ENCODE data around the gene LDB2. TPM values are rescaled to one million over a fixed set of nuclear protein-coding genes. Genes with fewer than 3 reads are reported as not detected.
A peak's percentile ranks its signal among the peaks of the same experiment; 100 is the strongest.
"Not testable (repeated sequence)": the region's sequence is repeated elsewhere in the genome, so short reads cannot be mapped to it uniquely, and the experiment has no call there.

LDB2 gene
- polyA plus RNA-seq, 12 donors, result 33.0 to 86.4 (median 49.0) TPM; not detected in 1

- no peak for DNase-seq
Observed at GRCh38 chr4:16655111-16655510, 243.3 kb downstream of the LDB2 start.

DNA sequence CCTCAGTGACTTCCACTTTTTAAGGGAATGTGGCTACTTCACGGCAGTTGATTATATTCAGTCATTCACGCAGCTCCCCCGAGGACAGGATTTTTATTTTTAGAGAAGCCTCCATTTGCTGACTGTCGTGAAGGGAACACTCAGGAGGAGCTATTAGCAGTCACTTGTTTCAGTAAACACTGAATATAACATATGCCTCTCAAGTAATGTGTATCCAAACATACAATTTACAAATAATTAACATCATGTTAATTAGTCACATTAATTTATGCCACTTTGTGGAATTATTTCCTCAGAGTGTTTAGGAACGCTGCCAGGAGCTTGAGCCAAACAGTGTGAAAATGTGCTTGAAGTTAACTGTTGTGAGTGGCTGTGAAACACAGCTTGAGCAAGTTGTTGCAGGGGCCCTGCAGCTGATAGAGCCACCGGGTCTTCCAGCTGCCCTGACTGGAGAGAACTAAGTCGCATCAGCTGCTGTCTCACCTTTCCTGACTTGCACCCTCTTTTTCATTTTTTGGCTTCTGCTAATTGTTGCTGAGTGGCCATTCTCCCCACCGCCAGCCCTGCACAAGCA lies 245.6 kb downstream of the LDB2 start:
- no peak for DNase-seq

- DNase-seq, result no peak
Observed at GRCh38 chr4:16646459-16646858, 252.0 kb downstream of the LDB2 start.

- DNase-seq, result no peak
Observed at GRCh38 chr4:16643893-16644292, 254.6 kb downstream of the LDB2 start.

DNA sequence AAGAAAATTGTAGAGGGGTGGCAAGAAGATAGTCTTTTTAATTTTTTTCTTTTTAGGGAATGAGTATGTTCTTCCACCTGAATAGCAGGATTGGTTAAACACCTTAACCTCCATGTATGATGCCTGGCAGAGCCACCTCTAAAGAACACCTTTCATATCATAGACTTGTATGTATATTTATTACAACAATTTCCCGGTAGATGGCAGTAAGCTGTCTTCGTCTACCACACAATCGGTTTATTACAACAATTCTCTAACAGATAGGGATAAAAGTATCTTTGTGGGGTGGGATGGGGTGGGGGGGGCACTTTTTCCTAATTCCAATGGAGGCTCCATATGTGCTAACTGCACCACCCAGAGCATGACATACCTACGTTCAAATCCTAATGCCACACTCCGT lies 255.5 kb downstream of the LDB2 start:
- DNase-seq, result no peak

DNA sequence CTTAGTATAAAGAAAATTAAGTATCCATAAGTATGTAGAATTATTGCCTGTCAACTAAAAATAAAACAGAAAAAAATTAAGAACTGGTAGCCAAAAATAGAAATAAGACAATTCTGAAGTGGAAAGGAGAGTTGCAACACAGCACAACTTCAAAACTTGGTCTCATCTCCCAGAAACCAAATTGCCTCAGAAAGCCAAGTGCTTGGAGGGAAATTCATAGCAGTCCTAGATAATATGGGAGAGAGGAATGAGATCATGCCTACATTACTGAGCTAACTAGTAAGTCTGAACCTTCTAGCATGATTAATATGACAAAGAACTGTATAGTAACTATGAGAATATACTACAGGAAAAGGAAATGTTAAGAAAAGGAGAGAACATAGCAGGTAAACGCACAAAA lies 256.5 kb downstream of the LDB2 start:
- DNase-seq, result no peak

GRCh38 chr4:16636912-16637630 lies 261.4 kb downstream of the LDB2 start:
- no peak for DNase-seq

GRCh38 chr4:16636304-16636703 lies 262.1 kb downstream of the LDB2 start:
- DNase-seq, result no peak

- DNase-seq, result not testable (repeated sequence)
Observed at GRCh38 chr4:16629274-16629673, 269.2 kb downstream of the LDB2 start.

- DNase-seq, result not testable (repeated sequence)
Observed at GRCh38 chr4:16628835-16629234, 269.6 kb downstream of the LDB2 start.

DNA sequence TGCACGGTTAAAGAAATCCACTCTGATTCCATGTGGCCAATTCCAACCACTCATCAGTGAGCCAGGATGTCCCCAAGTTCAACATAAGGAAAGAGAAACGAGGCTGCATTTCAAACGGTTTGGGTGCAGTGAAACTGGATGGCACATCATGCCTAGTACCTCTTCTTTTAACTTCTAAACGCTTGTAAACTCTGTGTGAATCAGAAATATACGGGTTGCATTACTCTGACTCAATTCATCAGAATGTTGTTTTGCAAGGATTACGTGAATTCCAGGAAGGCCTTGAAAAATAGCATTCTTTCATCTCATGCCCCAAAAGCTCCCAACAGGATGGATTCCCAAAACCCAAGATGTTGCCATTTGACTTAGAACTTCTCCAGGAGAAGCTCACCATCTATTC lies 270.4 kb downstream of the LDB2 start:
- DNase-seq, result no peak

DNA sequence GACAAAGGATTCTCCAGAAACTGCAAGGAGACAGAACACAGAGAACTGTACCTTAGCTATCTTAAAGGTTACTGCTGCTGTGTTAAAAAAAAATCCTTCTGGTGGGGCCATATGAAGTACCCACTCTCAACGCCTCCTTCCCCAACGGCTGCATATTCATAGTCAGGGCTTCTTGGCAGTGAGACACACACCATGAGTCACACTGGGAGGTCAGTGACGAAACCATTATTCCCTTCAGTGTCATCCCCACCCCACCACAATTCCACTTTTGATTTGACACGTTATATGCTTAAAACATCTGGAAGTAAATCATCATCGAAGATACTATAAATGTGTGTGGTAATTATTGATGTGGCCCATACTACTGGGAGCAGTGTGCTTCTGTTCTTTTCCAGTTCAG lies 271.5 kb downstream of the LDB2 start:
- DNase-seq, result no peak

DNA sequence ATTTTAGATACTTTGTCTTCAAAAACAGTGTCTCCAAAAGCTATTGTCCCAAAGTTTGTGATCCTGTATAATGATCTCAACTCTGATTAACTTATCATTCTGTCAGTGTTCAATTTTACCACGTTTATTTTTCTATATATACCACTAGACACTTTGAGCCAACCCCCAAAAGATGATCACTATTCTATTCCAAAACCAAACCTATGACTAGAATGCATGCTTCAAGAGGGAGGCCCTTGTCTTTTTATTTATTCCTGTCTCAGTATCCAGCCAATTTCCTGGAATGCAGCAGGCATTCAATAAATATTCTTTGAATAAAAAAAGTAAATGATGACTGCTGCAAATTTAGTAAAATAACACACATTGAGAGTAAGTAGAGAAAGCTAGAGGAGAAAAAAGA lies 275.6 kb downstream of the LDB2 start:
- no peak for DNase-seq

DNA sequence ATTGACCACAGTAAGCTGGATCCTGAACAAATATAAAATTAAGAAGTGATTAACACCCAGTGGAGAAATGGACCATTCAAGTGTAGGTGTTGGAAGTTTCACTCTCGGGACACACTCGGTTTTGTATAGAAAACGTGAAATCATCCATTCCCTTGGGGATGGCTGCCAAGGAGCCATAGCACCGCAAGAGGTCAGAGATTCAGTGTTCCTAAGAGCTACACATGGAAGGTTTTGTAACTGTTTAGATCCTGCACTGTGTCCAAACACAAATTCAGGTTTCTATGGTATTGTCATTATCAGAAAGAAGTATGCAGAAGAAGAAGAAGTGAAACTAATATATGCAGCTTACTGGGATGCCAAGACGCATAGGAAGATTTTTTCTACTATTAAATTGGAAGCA lies 281.0 kb downstream of the LDB2 start:
- no peak for DNase-seq

DNA sequence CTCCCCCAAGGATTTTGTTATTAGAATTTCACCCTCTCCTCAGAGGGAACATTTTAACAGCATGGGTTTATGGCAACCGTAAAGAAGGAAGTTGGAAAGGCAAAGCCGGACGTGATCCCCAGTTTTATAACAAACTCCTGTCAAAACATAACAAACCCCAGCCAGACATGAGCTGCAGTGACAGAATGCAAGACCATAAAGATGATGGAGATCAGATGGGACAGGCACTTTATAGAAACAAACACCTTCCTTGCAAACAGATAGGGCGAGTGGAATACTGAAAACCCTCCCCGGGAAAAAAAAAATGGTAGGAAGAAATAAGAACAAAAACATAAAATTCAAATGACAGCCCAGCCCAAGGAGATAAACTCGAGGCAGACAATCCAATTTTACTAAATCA lies 281.4 kb downstream of the LDB2 start:
- DNase-seq, result no peak

- DNase-seq, result no peak
Observed at GRCh38 chr4:16609170-16609758, 289.2 kb downstream of the LDB2 start.

- no peak for DNase-seq
Observed at GRCh38 chr4:16608611-16609125, 289.8 kb downstream of the LDB2 start.

DNA sequence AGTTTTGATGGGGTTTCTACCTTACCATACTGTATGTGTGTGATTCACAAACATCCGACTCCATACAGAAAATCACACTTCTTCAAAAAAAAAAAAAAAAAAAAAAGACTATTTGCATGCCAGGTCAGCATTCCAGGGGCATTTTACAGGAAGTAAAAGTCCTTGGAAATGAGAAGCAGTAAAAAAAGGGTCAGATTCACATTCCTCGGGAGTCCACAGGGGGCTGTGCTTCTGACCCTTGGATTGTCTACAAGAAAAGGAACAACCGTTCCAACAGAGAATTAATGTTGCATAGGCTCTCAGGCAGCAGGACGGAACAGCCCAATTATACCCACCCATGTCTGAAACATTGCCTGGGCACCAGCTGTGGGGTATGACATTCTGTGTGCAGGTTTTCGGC lies 290.3 kb downstream of the LDB2 start:
- DNase-seq, result peak; percentile 37

DNA sequence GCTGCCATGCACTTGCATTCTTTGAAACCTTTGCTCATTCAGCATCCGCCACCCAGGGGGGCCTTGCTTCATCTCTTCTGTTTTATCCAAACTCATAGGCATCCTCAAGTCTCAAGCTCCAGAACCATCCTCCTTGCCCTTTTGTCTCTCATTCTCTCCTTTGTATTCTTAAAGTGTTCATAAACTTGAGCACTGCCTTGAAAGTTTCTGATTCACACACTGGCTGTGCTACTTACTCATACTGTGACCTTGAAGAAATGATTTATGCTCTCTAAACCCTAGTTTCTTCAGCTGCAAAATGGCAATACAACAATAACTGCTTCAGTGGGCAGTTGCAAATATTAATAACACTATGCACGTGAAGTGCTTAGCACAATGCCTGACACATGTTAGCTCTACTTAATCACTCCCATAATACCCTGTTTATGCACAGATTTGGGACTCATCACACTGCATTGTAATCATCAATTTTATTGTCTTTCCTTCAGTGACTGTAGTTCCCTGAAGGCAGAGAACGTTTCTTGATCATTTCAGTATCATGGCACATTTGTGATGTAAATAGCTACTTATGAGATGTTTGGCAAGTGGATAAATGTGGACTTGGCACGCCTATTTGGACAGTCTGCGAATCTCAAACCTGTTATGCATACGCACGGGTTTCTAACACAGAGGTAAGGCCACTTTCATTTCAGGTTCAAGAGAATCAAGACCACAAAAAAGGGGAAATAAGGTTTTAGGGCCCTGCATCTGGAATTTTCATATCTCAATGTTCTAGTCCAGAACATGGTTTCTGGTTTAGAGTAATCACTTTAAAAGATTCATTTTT lies 291.0 kb downstream of the LDB2 start:
- no peak for DNase-seq

- DNase-seq, result peak; percentile 70
Observed at GRCh38 chr4:16606691-16607090, 291.8 kb downstream of the LDB2 start.

DNA sequence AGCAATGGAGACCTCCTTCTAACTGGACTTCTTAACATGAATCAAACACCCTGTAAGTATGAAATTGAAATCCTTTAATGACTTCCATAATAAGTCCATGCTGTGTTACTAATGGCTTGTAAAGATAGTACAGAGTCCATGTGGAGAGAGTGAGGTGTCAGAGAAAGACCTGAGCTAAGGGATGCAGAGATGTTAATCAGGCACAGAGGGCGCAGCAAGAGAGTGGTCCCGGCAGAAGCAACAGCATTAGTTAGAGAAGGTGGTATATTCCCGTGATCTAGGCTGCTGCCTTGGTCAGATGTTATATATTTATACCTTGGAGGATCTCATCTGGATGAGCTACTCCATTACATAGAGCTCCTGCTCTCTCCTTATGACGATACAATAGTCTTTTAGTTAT lies 295.3 kb downstream of the LDB2 start:
- DNase-seq, result no peak

DNA sequence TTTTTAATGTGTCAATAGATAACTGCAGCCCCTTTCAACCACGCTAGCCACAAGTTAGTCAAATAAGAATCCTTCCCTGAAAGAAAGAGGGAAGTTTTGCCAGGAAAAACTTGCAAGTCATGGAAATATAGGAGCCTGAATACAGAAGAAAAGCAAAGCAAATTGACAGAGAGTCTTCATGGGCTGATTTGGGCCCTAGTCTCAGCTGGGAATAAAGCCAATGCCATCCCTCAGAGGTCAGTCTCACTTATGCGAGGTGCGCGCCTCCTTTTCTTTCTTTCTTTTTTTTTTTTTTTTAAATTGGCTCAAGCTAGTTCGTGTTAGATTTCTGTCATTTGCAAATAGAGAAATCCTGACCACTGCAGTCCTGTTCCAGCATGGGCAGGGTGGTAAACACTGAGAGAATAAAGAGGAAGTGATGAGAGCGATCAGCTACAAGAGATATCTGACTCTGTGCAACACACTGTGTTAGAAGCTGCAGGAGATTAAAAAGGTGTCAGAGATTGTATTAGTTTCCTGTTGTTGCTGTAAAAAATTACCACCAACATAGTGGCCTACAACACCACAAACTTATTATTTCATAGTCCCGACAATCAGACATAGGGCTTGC lies 299.7 kb downstream of the LDB2 start:
- DNase-seq, result peak; percentile 29
